ENCODE measurements around the gene BCAS3.

Gene BCAS3

GRCh38 chr17:61217878-61218437 lies 540.3 kb downstream of the BCAS3 start:
- Histone ChIP-seq H3K27ac (ENCODE audit: low read length) (no peak overlapping the region), H3K9me3 (ENCODE audit: insufficient read depth, low read length) (no peaks in the 10 kb centered on the region), H4K20me1 (ENCODE audit: insufficient read depth, low read length) (no peaks in the 10 kb centered on the region), H3K4me3 (ENCODE audit: low read length) (no peak overlapping the region), H2AFZ (ENCODE audit: low read depth, low read length) (no peak overlapping the region), H3K4me2 (ENCODE audit: low read length) (no peak overlapping the region), H3K4me1 (ENCODE audit: low read length) (peaks cover 6% of the 10 kb centered on the region), H3K36me3 (replicated peaks; ENCODE audit: low read depth, low read length) (no peaks in the 10 kb centered on the region), H3K79me2 (ENCODE audit: low read length) (no peaks in the 10 kb centered on the region), H3K27me3 (ENCODE audit: low read depth, low read length) (no peaks in the 10 kb centered on the region), H3K9ac (ENCODE audit: low read length) (no peak overlapping the region)
- TF ChIP-seq CTCF (IDR thresholded peaks at IDR 0.05; ENCODE audit: low read depth, low read length) = no peak
- TF ChIP-seq EZH2phosphoT487 (IDR thresholded peaks at IDR 0.05; ENCODE audit: low read depth) = no peak

- no peak overlapping the region for H2AFZ ChIP-seq (ENCODE audit: low read depth, low read length)
- H3K4me3 ChIP-seq (ENCODE audit: low read length) = no peak overlapping the region
- no peak for TF ChIP-seq CTCF (IDR thresholded peaks at IDR 0.05; ENCODE audit: low read depth, low read length)
- TF ChIP-seq EZH2phosphoT487 (IDR thresholded peaks at IDR 0.05; ENCODE audit: low read depth) = no peak
- no peak overlapping the region for H3K9ac ChIP-seq (ENCODE audit: low read length)
- no peak overlapping the region for H3K27ac ChIP-seq (ENCODE audit: low read length)
- H3K79me2 ChIP-seq (ENCODE audit: low read length) = no peaks in the 10 kb centered on the region
- no peaks in the 10 kb centered on the region for H3K27me3 ChIP-seq (ENCODE audit: low read depth, low read length)
- H3K9me3 ChIP-seq (ENCODE audit: insufficient read depth, low read length) = no peaks in the 10 kb centered on the region
- no peaks in the 10 kb centered on the region for H3K36me3 ChIP-seq (replicated peaks; ENCODE audit: low read depth, low read length)
- no peak overlapping the region for H3K4me2 ChIP-seq (ENCODE audit: low read length)
- H4K20me1 ChIP-seq (ENCODE audit: insufficient read depth, low read length) = no peaks in the 10 kb centered on the region
- H3K4me1 ChIP-seq (ENCODE audit: low read length) = peaks cover 6% of the 10 kb centered on the region
These were observed 540.8 kb downstream of the BCAS3 start for GRCh38 chr17:61218438-61218837.

- Histone ChIP-seq H3K4me3 (ENCODE audit: low read length) (no peak overlapping the region), H3K79me2 (ENCODE audit: low read length) (no peaks in the 10 kb centered on the region), H3K27me3 (ENCODE audit: low read depth, low read length) (no peaks in the 10 kb centered on the region), H3K27ac (ENCODE audit: low read length) (no peak overlapping the region), H3K4me2 (ENCODE audit: low read length) (no peak overlapping the region), H3K36me3 (replicated peaks; ENCODE audit: low read depth, low read length) (no peaks in the 10 kb centered on the region), H2AFZ (ENCODE audit: low read depth, low read length) (no peak overlapping the region), H3K9ac (ENCODE audit: low read length) (no peak overlapping the region), H3K9me3 (ENCODE audit: insufficient read depth, low read length) (no peaks in the 10 kb centered on the region), H4K20me1 (ENCODE audit: insufficient read depth, low read length) (no peaks in the 10 kb centered on the region), H3K4me1 (ENCODE audit: low read length) (peaks cover 6% of the 10 kb centered on the region)
- TF ChIP-seq EZH2phosphoT487 (IDR thresholded peaks at IDR 0.05; ENCODE audit: low read depth) = no peak
- TF ChIP-seq CTCF (IDR thresholded peaks at IDR 0.05; ENCODE audit: low read depth, low read length) = no peak
These were observed 541.8 kb downstream of the BCAS3 start for GRCh38 chr17:61219460-61219859.

- H3K4me1 ChIP-seq (ENCODE audit: low read length) = peaks cover 6% of the 10 kb centered on the region
- H3K9me3 ChIP-seq (ENCODE audit: insufficient read depth, low read length) = no peaks in the 10 kb centered on the region
- no peak overlapping the region for H3K9ac ChIP-seq (ENCODE audit: low read length)
- no peak overlapping the region for H3K27ac ChIP-seq (ENCODE audit: low read length)
- no peak for TF ChIP-seq EZH2phosphoT487 (IDR thresholded peaks at IDR 0.05; ENCODE audit: low read depth)
- TF ChIP-seq CTCF (IDR thresholded peaks at IDR 0.05; ENCODE audit: low read depth, low read length) = no peak
- H3K79me2 ChIP-seq (ENCODE audit: low read length) = no peaks in the 10 kb centered on the region
- H3K36me3 ChIP-seq (replicated peaks; ENCODE audit: low read depth, low read length) = no peaks in the 10 kb centered on the region
- no peak overlapping the region for H3K4me2 ChIP-seq (ENCODE audit: low read length)
- no peak overlapping the region for H3K4me3 ChIP-seq (ENCODE audit: low read length)
- no peak overlapping the region for H2AFZ ChIP-seq (ENCODE audit: low read depth, low read length)
- no peaks in the 10 kb centered on the region for H3K27me3 ChIP-seq (ENCODE audit: low read depth, low read length)
- no peaks in the 10 kb centered on the region for H4K20me1 ChIP-seq (ENCODE audit: insufficient read depth, low read length)
These were observed 543.5 kb downstream of the BCAS3 start for GRCh38 chr17:61221181-61221580.

Data from OCI-LY3 (cell line).